ENCODE measurements around the gene CLTCL1.

DNA sequence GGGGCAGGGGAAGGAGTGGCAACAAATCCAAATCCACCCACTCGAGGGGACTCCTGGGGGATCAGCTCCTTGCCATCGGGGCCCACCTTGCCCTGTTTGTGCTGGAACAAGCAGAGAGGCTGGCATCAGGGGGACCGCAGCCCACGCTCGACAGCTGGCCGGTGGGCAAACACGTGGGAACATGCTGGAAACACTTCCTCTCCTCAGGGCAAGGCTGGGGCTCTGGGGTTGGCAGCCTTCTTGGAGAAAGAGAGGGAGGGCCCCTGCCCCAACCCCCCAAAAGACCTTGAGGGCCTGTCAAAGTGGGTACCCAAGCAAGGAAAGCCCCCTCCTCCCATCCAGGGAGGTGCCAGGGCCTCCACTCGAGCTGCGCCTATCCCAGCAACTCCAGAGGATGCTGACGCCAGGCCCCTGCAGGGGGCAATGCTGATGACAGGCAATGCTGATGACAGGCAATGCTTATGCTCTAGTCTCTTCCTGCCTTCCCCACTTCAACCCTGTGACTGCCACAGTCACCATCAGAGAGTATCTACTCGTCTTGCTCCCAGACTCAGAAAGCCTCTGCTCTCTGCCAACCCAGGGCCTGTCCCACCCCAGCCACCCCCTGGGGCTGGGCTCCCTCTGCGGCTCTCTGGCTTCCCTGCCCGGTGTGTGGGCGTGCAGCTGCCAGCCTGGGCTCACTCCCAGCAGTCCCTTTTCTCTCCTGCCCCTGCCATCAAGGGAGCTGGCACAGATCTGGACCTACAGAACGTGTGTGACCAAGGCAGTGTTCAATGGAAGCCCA, 153.1 kb downstream of the CLTCL1 start:
- TF ChIP-seq, protein P1, sequence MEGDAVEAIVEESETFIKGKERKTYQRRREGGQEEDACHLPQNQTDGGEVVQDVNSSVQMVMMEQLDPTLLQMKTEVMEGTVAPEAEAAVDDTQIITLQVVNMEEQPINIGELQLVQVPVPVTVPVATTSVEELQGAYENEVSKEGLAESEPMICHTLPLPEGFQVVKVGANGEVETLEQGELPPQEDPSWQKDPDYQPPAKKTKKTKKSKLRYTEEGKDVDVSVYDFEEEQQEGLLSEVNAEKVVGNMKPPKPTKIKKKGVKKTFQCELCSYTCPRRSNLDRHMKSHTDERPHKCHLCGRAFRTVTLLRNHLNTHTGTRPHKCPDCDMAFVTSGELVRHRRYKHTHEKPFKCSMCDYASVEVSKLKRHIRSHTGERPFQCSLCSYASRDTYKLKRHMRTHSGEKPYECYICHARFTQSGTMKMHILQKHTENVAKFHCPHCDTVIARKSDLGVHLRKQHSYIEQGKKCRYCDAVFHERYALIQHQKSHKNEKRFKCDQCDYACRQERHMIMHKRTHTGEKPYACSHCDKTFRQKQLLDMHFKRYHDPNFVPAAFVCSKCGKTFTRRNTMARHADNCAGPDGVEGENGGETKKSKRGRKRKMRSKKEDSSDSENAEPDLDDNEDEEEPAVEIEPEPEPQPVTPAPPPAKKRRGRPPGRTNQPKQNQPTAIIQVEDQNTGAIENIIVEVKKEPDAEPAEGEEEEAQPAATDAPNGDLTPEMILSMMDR (IDR thresholded peaks at IDR 0.05) = no peak
- TF ChIP-seq POLR2A (IDR thresholded peaks at IDR 0.05) = no peak

All from right lobe of liver (tissue), 4 donors.